T follicular helper cell (primary cell): Measurements from ENCODE around the gene IMPACT.

Experiments used
- DNase-seq: peaks from one replicate; pipeline ENCODE4 v3.0.0-alpha.2; 2020; ENCODE audit warnings: low read depth

The IMPACT gene

GRCh38 chr18:24479371-24479770 lies 52.9 kb downstream of the IMPACT start:
- DNase-seq: no peak

- DNase-seq: no peak
These were observed 56.4 kb downstream of the IMPACT start for GRCh38 chr18:24482821-24483220.

GRCh38 chr18:24485681-24486080 lies 59.2 kb downstream of the IMPACT start:
- no peak for DNase-seq

- no peak for DNase-seq
These were observed 60.2 kb downstream of the IMPACT start for GRCh38 chr18:24486684-24487083.

- no peak for DNase-seq
These were observed 62.5 kb downstream of the IMPACT start for GRCh38 chr18:24488824-24489493.

- no peak for DNase-seq
These were observed 64.1 kb downstream of the IMPACT start for GRCh38 chr18:24490539-24490938.

- no peak for DNase-seq
These were observed 65.7 kb downstream of the IMPACT start for GRCh38 chr18:24491927-24492834.

- no peak for DNase-seq
These were observed 68.1 kb downstream of the IMPACT start for GRCh38 chr18:24494586-24494985.

GRCh38 chr18:24497031-24497754 lies 70.7 kb downstream of the IMPACT start:
- DNase-seq: no peak

GRCh38 chr18:24499814-24500213 lies 73.3 kb downstream of the IMPACT start:
- no peak for DNase-seq

- DNase-seq: no peak
These were observed 73.7 kb downstream of the IMPACT start for GRCh38 chr18:24500217-24500616.

- DNase-seq: no peak
These were observed 74.3 kb downstream of the IMPACT start for GRCh38 chr18:24500766-24501165.

- DNase-seq: no peak
These were observed 76.4 kb downstream of the IMPACT start for GRCh38 chr18:24502667-24503523.
